ENCODE measurements around the gene ERI3.
A peak's percentile ranks its signal among the peaks of the same experiment; 100 is the strongest.

The ERI3 gene

GRCh38 chr1:44354840-44355581 is at the start of gene ERI3:
Gene ERI3, minus strand, starts transcription at chr1:44355257. Its CDS starts 231 bp downstream, at chr1:44355026.
- DNase-seq, result peak; percentile 98

- no peak for DNase-seq
Observed at GRCh38 chr1:44401256-44402228, 46.5 kb upstream of the ERI3 start.

GRCh38 chr1:44390277-44390676 is 35.2 kb upstream of the ERI3 start:
- DNase-seq, result no peak

GRCh38 chr1:44389437-44389836 is 34.4 kb upstream of the ERI3 start:
- DNase-seq, result no peak

- no peak for DNase-seq
Observed at GRCh38 chr1:44388551-44388950, 33.5 kb upstream of the ERI3 start.

- DNase-seq, result no peak
Observed at GRCh38 chr1:44380666-44381177, 25.7 kb upstream of the ERI3 start.

GRCh38 chr1:44377925-44378784 is 23.1 kb upstream of the ERI3 start:
- DNase-seq, result no peak

GRCh38 chr1:44375547-44375946 is 20.5 kb upstream of the ERI3 start:
- no peak for DNase-seq

- DNase-seq, result no peak
Observed at GRCh38 chr1:44371206-44371605, 16.1 kb upstream of the ERI3 start.

- no peak for DNase-seq
Observed at GRCh38 chr1:44368471-44369151, 13.6 kb upstream of the ERI3 start.

GRCh38 chr1:44367944-44368343 is 12.9 kb upstream of the ERI3 start:
- no peak for DNase-seq

- no peak for DNase-seq
Observed at GRCh38 chr1:44366371-44366975, 11.4 kb upstream of the ERI3 start.

GRCh38 chr1:44361478-44361877 is 6.4 kb upstream of the ERI3 start:
- no peak for DNase-seq

GRCh38 chr1:44359234-44359935 is 4.3 kb upstream of the ERI3 start:
- DNase-seq, result no peak

- DNase-seq, result no peak
Observed at GRCh38 chr1:44357710-44358109, 2.7 kb upstream of the ERI3 start.

- DNase-seq, result no peak
Observed at GRCh38 chr1:44355582-44356305, 687 bp upstream of the ERI3 start.

- DNase-seq, result no peak
Observed at GRCh38 chr1:44354268-44354839, 703 bp downstream of the ERI3 start.

- DNase-seq, result no peak
Observed at GRCh38 chr1:44353604-44354003, 1.5 kb downstream of the ERI3 start.

GRCh38 chr1:44351289-44351688 is 3.8 kb downstream of the ERI3 start:
- no peak for DNase-seq

GRCh38 chr1:44348061-44348485 is 7.0 kb downstream of the ERI3 start:
- DNase-seq, result no peak

Data from NCI-H2171 treated with DMSO at 0.1 percent for 48 hours (cell line).